Muscle layer of duodenum (tissue), 2 donors: ENCODE measurements around the gene TMEM72.

ENCODE experiments used
- H3K27ac ChIP-seq: one replicate; pipeline ENCODE4 v1.7.0; 2013; ENCODE audit warnings: mild to moderate bottlenecking, low read length
- H3K27me3 ChIP-seq: one replicate; pipeline ENCODE4 v1.7.0; 2013; ENCODE audit warnings: low read depth, mild to moderate bottlenecking, control low read depth, low read length
- H3K36me3 ChIP-seq, 2 donors: one replicate each; pipeline ENCODE4 v1.7.0; 2013; ENCODE audit warnings: low read length in 2 of 2, control low read depth in 1 of 2, mild to moderate bottlenecking in 1 of 2; ENCODE audit not compliant: insufficient read depth in 2 of 2, control insufficient read depth in 1 of 2
- H3K4me1 ChIP-seq, 2 donors: one replicate each; pipeline ENCODE4 v1.7.0; 2013; ENCODE audit warnings: low read length in 2 of 2, mild to moderate bottlenecking in 2 of 2, control low read depth in 1 of 2, moderate library complexity in 1 of 2; ENCODE audit not compliant: insufficient read depth in 2 of 2, control insufficient read depth in 1 of 2
- H3K4me3 ChIP-seq, 2 donors: one replicate each; pipeline ENCODE4 v1.7.0; 2013; ENCODE audit warnings: low read length in 2 of 2, low read depth in 1 of 2, mild to moderate bottlenecking in 1 of 2
- H3K9me3 ChIP-seq, 2 donors: one replicate each; pipeline ENCODE4 v1.7.0; 2013; ENCODE audit warnings: low read length in 2 of 2, control low read depth in 1 of 2, mild to moderate bottlenecking in 1 of 2; ENCODE audit not compliant: control insufficient read depth in 1 of 2
- donor health status: healthy.

The TMEM72 gene

GRCh38 chr10:44908066-44908749, 2.9 kb upstream of the TMEM72 start:
- H3K4me3 ChIP-seq: no peak overlapping the region
- no peaks in the 10 kb centered on the region for H3K27me3 ChIP-seq

GRCh38 chr10:44908936-44909630, 2.1 kb upstream of the TMEM72 start:
- no peak overlapping the region for H3K4me3 ChIP-seq
- H3K4me1 ChIP-seq: no peaks in the 10 kb centered on the region
- H3K27ac ChIP-seq: no peak overlapping the region
- H3K36me3 ChIP-seq: no peaks in the 10 kb centered on the region
- H3K9me3 ChIP-seq: no peaks in the 10 kb centered on the region
- no peaks in the 10 kb centered on the region for H3K27me3 ChIP-seq

More at GRCh38 chr10:44908066-44908749, 2.9 kb upstream of the TMEM72 start:
- no peaks in the 10 kb centered on the region for H3K4me1 ChIP-seq
- no peaks in the 10 kb centered on the region for H3K9me3 ChIP-seq
- no peak overlapping the region for H3K27ac ChIP-seq
- no peaks in the 10 kb centered on the region for H3K36me3 ChIP-seq

- Histone ChIP-seq H3K9me3 (no peaks in the 10 kb centered on the region), H3K27ac (no peak overlapping the region), H3K36me3 (no peaks in the 10 kb centered on the region), H3K4me3 (no peak overlapping the region), H3K4me1 (no peaks in the 10 kb centered on the region), H3K27me3 (no peaks in the 10 kb centered on the region)
These were observed 1.2 kb upstream of the TMEM72 start for GRCh38 chr10:44909910-44910309.

- no peaks in the 10 kb centered on the region for H3K4me1 ChIP-seq
- no peak overlapping the region for H3K4me3 ChIP-seq
- H3K27ac ChIP-seq: no peak overlapping the region
- H3K36me3 ChIP-seq: no peaks in the 10 kb centered on the region
- H3K9me3 ChIP-seq: no peaks in the 10 kb centered on the region
- H3K27me3 ChIP-seq: no peaks in the 10 kb centered on the region
These were observed 535 bp upstream of the TMEM72 start for GRCh38 chr10:44910602-44911001.

GRCh38 chr10:44911951-44912350, 814 bp downstream of the TMEM72 start:
- Histone ChIP-seq H3K9me3 (no peaks in the 10 kb centered on the region), H3K4me3 (no peak overlapping the region), H3K4me1 (no peaks in the 10 kb centered on the region), H3K27ac (no peak overlapping the region), H3K36me3 (no peaks in the 10 kb centered on the region), H3K27me3 (no peaks in the 10 kb centered on the region)

GRCh38 chr10:44913350-44914081, 2.4 kb downstream of the TMEM72 start:
- H3K9me3 ChIP-seq: no peaks in the 10 kb centered on the region
- no peaks in the 10 kb centered on the region for H3K36me3 ChIP-seq
- H3K27ac ChIP-seq: no peak overlapping the region
- H3K4me3 ChIP-seq: no peak overlapping the region
- no peaks in the 10 kb centered on the region for H3K4me1 ChIP-seq
- no peaks in the 10 kb centered on the region for H3K27me3 ChIP-seq

GRCh38 chr10:44914891-44915290, 3.8 kb downstream of the TMEM72 start:
- Histone ChIP-seq H3K4me1 (no peaks in the 10 kb centered on the region), H3K4me3 (no peak overlapping the region), H3K36me3 (no peaks in the 10 kb centered on the region), H3K27ac (no peak overlapping the region), H3K27me3 (no peaks in the 10 kb centered on the region), H3K9me3 (no peaks in the 10 kb centered on the region)

- H3K36me3 ChIP-seq: no peaks in the 10 kb centered on the region
- H3K9me3 ChIP-seq: no peaks in the 10 kb centered on the region
- H3K4me3 ChIP-seq: no peak overlapping the region
- H3K27ac ChIP-seq: no peak overlapping the region
- no peaks in the 10 kb centered on the region for H3K27me3 ChIP-seq
- no peaks in the 10 kb centered on the region for H3K4me1 ChIP-seq
These were observed 5.3 kb downstream of the TMEM72 start for GRCh38 chr10:44916429-44916828.

GRCh38 chr10:44917848-44918247, 6.7 kb downstream of the TMEM72 start:
- no peaks in the 10 kb centered on the region for H3K36me3 ChIP-seq
- H3K27me3 ChIP-seq: no peaks in the 10 kb centered on the region
- no peaks in the 10 kb centered on the region for H3K9me3 ChIP-seq
- no peaks in the 10 kb centered on the region for H3K4me1 ChIP-seq
- H3K27ac ChIP-seq: no peak overlapping the region
- H3K4me3 ChIP-seq: no peak overlapping the region

GRCh38 chr10:44920252-44920651, 9.1 kb downstream of the TMEM72 start:
- H3K9me3 ChIP-seq: no peaks in the 10 kb centered on the region
- no peak overlapping the region for H3K4me3 ChIP-seq
- no peaks in the 10 kb centered on the region for H3K36me3 ChIP-seq
- no peak overlapping the region for H3K27ac ChIP-seq
- no peaks in the 10 kb centered on the region for H3K4me1 ChIP-seq
- H3K27me3 ChIP-seq: no peaks in the 10 kb centered on the region

GRCh38 chr10:44921061-44921460, 9.9 kb downstream of the TMEM72 start:
- no peaks in the 10 kb centered on the region for H3K36me3 ChIP-seq
- H3K4me1 ChIP-seq: no peaks in the 10 kb centered on the region
- no peak overlapping the region for H3K27ac ChIP-seq
- no peak overlapping the region for H3K4me3 ChIP-seq
- H3K9me3 ChIP-seq: no peaks in the 10 kb centered on the region
- H3K27me3 ChIP-seq: no peaks in the 10 kb centered on the region
